ENCODE results near the gene TMC2.
A peak's percentile ranks its signal among the peaks of the same experiment; 100 is the strongest.
"Not testable (repeated sequence)": the region's sequence is repeated elsewhere in the genome, so short reads cannot be mapped to it uniquely, and the experiment has no call there.

The TMC2 gene

GRCh38 chr20:2536560-2536986, at the start of gene TMC2:
TSS of gene TMC2 (plus strand) at chr20:2536573. CDS start at chr20:2536622, 49 bp downstream.
- H3K4me3 ChIP-seq (ENCODE audit: low read depth, low read length), result no peak within 1 kb of the TSS
- TF ChIP-seq CTCF (IDR thresholded peaks at IDR 0.05; ENCODE audit: low read depth, low read length), result no peak

GRCh38 chr20:2502808-2503384, 33.5 kb upstream of the TMC2 start:
- not testable (repeated sequence) for H3K4me3 ChIP-seq (ENCODE audit: low read depth, low read length)

GRCh38 chr20:2504803-2505202, 31.6 kb upstream of the TMC2 start:
- not testable (repeated sequence) for H3K4me3 ChIP-seq (ENCODE audit: low read depth, low read length)

- H3K4me3 ChIP-seq (ENCODE audit: low read depth, low read length), result not testable (repeated sequence)
These were observed 29.9 kb upstream of the TMC2 start for GRCh38 chr20:2506426-2506825.

- H3K4me3 ChIP-seq (ENCODE audit: low read depth, low read length), result peak overlapping the region; percentile 75
- no peak for TF ChIP-seq CTCF (IDR thresholded peaks at IDR 0.05; ENCODE audit: low read depth, low read length)
These were observed 28.9 kb upstream of the TMC2 start for GRCh38 chr20:2507464-2507863.

- TF ChIP-seq CTCF (IDR thresholded peaks at IDR 0.05; ENCODE audit: low read depth, low read length), result no peak
These were observed 28.3 kb upstream of the TMC2 start for GRCh38 chr20:2507875-2508630.

GRCh38 chr20:2508631-2509467, 27.5 kb upstream of the TMC2 start, which contains the start of gene ZNF343:
TSS of gene ZNF343 (minus strand) at chr20:2508915. CDS start at chr20:2493895, 15,020 bp downstream.
- TF ChIP-seq CTCF (IDR thresholded peaks at IDR 0.05; ENCODE audit: low read depth, low read length), result no peak
- peak within 1 kb of the TSS; percentile 75 for H3K4me3 ChIP-seq (ENCODE audit: low read depth, low read length)

More at GRCh38 chr20:2507875-2508630, 28.3 kb upstream of the TMC2 start:
- peak overlapping the region; percentile 75 for H3K4me3 ChIP-seq (ENCODE audit: low read depth, low read length)

- peak overlapping the region; percentile 75 for H3K4me3 ChIP-seq (ENCODE audit: low read depth, low read length)
- TF ChIP-seq CTCF (IDR thresholded peaks at IDR 0.05; ENCODE audit: low read depth, low read length), result no peak
These were observed 26.9 kb upstream of the TMC2 start for GRCh38 chr20:2509468-2509781.

Measured in WI38 (cell line).